ENCODE results near the gene SRRM1. TPM values are rescaled to one million over a fixed set of nuclear protein-coding genes. Genes with fewer than 3 reads are reported as not detected.
"Not testable (repeated sequence)": the region's sequence is repeated elsewhere in the genome, so short reads cannot be mapped to it uniquely, and the experiment has no call there.

Gene SRRM1
- total RNA-seq, 1 donor from 2014 or later: 115 TPM

- H3K27ac ChIP-seq: no peak overlapping the region
- no peaks in the 10 kb centered on the region for H3K4me1 ChIP-seq
- no peaks in the 10 kb centered on the region for H3K9me3 ChIP-seq
- ATAC-seq: no peak
- H3K36me3 ChIP-seq: peaks cover 100% of the 10 kb centered on the region
- no peak for TF ChIP-seq CTCF (IDR thresholded peaks at IDR 0.05)
- no peaks in the 10 kb centered on the region for H3K27me3 ChIP-seq (ENCODE audit: low read depth)
- no peak overlapping the region for H3K4me3 ChIP-seq
- intact Hi-C loops (cut with DNase I): no loop called here
- no peak for DNase-seq
Measured at GRCh38 chr1:24666794-24667193, 23.7 kb downstream of the SRRM1 start.

- H3K4me3 ChIP-seq; H3K9me3 ChIP-seq; H3K27ac ChIP-seq; DNase-seq; H3K27me3 ChIP-seq (ENCODE audit: low read depth); ATAC-seq; H3K4me1 ChIP-seq; intact Hi-C loops (cut with DNase I): not testable (repeated sequence)
- peaks cover 87% of the 10 kb centered on the region for H3K36me3 ChIP-seq
Measured at GRCh38 chr1:24671372-24671771, 28.3 kb downstream of the SRRM1 start.

DNA sequence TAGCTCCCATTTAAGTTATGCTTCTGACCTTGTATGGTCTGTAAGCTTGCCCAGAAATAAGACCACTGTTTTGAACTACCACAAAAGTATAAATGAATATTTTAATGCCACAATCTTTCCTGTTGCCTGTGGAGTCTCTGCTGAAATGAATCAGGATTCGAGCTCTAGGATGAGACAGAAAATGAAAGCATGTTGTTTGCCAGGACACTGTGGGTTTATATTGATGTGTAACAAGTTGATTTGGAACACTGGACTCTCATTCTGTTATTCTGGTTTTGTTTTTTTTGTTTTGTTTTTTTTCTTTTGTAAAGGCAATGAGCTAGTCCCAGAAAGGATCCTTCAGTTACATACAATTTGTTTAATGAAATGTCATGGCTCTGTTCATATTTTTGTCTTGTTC lies 29.6 kb downstream of the SRRM1 start:
- H3K27ac ChIP-seq; intact Hi-C loops (cut with DNase I); H3K4me3 ChIP-seq; DNase-seq; H3K9me3 ChIP-seq; ATAC-seq; H3K27me3 ChIP-seq (ENCODE audit: low read depth); H3K4me1 ChIP-seq: not testable (repeated sequence)
- peaks cover 81% of the 10 kb centered on the region for H3K36me3 ChIP-seq

GRCh38 chr1:24673341-24673740 lies 30.2 kb downstream of the SRRM1 start:
- intact Hi-C loops (cut with DNase I): no loop called here
- ATAC-seq (no peak), DNase-seq (no peak)
- Histone ChIP-seq H3K27ac (no peak overlapping the region), H3K4me1 (no peaks in the 10 kb centered on the region), H3K36me3 (peaks cover 75% of the 10 kb centered on the region), H3K27me3 (ENCODE audit: low read depth) (no peaks in the 10 kb centered on the region), H3K9me3 (no peaks in the 10 kb centered on the region), H3K4me3 (no peak overlapping the region)
- no peak for TF ChIP-seq CTCF (IDR thresholded peaks at IDR 0.05)

- DNase-seq; H3K4me3 ChIP-seq; intact Hi-C loops (cut with DNase I); ATAC-seq; H3K9me3 ChIP-seq; H3K4me1 ChIP-seq; H3K27ac ChIP-seq; H3K27me3 ChIP-seq (ENCODE audit: low read depth): not testable (repeated sequence)
- H3K36me3 ChIP-seq: peaks cover 24% of the 10 kb centered on the region
Measured at GRCh38 chr1:24678421-24678820, 35.3 kb downstream of the SRRM1 start.

DNA sequence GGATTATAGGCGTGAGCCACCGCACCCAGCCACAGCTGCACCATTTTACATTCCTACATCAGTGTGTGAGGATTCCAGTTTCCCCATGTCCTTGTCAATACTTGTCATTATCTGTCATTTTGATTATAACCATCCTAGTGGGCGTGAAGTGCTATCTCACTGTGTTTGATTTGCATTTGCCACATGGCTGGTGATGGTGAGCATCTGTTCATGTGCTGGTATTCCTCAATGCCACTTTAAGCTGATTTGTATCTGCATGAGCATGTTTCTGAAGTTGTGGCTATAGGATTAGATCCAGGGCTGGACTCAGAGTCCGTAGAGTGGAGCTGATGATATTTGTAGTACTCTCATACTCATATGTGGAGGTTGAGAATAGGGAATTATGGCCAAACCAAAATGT lies 36.6 kb downstream of the SRRM1 start:
- DNase-seq: no peak
- intact Hi-C loops (cut with DNase I): no loop called here
- no peak overlapping the region for H3K27ac ChIP-seq

DNA sequence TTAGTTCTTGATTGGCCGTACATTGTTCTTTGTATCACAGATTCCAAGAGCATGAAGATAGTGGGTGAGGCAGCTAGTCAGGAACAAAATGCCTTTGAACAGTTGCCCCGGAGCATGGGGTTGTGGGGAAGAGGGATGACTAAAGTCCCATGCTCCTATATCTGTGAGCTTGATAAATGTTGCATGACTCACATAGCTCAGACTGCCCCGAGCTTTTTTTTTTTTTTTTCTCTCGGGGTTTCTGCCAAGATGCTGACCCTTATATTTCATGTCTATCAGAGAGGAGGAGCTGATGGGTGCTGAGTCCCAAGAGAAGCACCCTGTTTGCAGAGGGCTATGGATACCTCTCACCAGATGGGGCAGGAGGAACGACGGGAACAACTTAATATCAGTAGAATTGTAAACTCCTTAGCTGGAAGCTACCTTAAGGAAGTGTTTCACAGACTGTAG lies 40.6 kb downstream of the SRRM1 start:
- TF ChIP-seq CTCF (IDR thresholded peaks at IDR 0.05): no peak
- H3K27me3 ChIP-seq (ENCODE audit: low read depth): no peaks in the 10 kb centered on the region
- intact Hi-C loops (cut with DNase I): no loop called here
- ATAC-seq: peak in 1 of 2 donors; percentile 11
- H3K36me3 ChIP-seq: no peaks in the 10 kb centered on the region
- DNase-seq: no peak
- H3K27ac ChIP-seq: no peak overlapping the region
- no peak overlapping the region for H3K4me3 ChIP-seq
- H3K4me1 ChIP-seq: peaks cover 8% of the 10 kb centered on the region
- H3K9me3 ChIP-seq: no peaks in the 10 kb centered on the region

More for the DNA sequence above, 36.6 kb downstream of the SRRM1 start:
- Histone ChIP-seq H3K4me3 (no peak overlapping the region), H3K27me3 (ENCODE audit: low read depth) (no peaks in the 10 kb centered on the region), H3K4me1 (no peaks in the 10 kb centered on the region), H3K9me3 (no peaks in the 10 kb centered on the region), H3K36me3 (peaks cover 11% of the 10 kb centered on the region)
- TF ChIP-seq CTCF (IDR thresholded peaks at IDR 0.05): no peak
- ATAC-seq: no peak
